GM15510 (cell line): ENCODE data around the gene SLC35F1.

Experiments
- POLR2A ChIP-seq: IDR thresholded peaks from 3 replicates; pipeline ENCODE4 v1.6.1; 2011; ENCODE audit warnings: borderline replicate concordance; ENCODE audit not compliant: insufficient read length; ENCODE audit errors: extremely low read depth

SLC35F1 gene

DNA sequence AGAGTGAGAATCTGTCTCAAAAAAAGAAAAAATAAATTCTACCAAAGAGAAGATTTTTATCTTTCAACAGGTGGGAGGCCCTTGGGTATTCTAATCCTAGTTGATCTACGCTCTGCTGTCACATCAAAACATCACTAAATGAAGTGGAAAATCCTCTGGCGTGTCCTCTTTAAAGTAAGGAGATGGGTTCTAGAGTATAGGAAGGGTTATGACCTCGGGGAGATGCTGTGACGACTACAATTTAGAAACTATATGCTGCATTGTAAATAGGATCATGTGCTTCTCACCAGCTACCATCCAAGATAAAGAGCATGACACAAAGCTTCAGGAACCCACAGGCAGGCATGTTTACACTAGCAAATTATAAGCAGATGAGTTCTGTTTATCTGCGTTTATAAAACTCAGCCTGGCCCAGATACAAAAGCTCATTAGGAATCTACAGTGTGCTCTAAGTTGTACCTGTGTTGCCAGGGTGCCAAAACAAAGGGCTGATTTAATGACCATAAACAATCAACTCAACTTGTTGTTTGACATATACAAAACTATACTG is 443.9 kb downstream of the SLC35F1 start:
- TF ChIP-seq POLR2A, result no peak

DNA sequence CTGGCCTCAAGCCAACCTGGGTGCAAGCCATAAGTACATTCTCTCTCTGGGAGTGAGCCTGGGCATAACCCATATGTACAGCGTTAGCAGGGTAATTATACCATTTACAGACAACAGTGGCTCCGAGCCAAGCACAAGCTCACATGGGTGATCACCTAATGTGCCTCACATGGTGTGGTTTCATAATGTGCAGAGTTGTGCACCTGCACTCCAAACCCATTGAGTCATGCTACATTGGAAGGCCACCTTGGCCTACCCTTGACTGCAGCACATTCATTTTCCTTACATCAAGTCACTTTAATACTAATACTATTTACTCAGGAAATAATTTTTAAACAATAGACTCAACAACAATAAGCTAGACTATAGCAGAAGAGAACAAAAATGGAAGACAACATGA is 446.5 kb downstream of the SLC35F1 start:
- no peak for TF ChIP-seq POLR2A

DNA sequence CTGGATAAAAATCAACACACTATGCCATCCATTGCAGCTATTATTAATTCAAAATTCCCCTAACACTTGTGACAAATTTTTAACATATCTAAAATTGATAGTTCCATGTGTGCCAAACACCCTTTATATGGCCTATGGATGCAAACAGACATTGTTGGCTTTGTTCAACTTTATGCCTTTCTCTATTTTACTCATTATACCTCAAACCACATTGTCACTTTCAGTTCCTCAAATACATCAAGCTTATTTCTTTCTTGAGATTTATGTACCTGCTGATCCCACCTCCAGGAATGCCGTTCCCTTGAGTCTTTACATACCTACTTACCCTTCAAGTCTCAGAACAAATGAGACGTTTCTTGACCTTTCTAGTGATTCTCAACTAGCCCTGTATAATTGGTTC is 447.6 kb downstream of the SLC35F1 start:
- TF ChIP-seq POLR2A, result no peak

DNA sequence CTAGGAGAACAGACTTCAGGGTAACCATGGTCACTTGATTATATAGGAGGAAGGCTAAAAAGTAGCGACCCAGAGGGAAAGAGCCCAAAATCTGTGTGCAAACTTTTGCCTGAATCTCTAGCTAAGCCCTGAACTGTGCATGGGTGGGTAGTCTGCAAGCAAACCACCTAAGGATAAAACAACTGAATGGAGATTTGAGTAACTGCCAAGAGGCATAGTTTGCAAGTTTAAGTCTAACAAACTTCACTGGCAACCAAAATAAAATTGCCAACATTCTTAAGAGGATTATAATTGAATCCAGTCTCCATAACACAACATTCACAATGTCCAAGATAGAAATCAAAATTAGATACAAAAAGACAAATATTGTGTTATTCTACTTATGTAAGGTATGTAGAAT is 449.0 kb downstream of the SLC35F1 start:
- TF ChIP-seq POLR2A, result no peak

DNA sequence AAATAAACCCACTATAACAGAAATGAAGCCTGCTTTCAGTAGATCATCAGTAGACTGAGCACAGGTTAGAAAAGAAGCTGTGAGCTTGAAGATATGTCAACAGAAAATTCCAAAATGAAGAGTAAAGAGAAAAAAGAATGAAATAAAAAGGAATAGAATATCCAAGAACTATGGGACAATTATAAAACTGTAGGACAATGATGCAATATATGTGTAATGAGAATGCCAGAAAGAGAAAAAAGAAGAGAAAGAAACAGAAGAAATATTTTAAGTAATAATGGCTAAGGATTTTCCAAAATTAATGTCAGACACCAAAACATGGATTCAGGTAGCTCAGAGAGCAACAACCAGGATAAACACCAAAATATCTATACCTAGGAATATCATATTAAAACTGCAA is 449.6 kb downstream of the SLC35F1 start:
- TF ChIP-seq POLR2A, result no peak
